ENCODE results near the gene DAPK1.
"Not testable (repeated sequence)": the region's sequence is repeated elsewhere in the genome, so short reads cannot be mapped to it uniquely, and the experiment has no call there.

The DAPK1 gene

GRCh38 chr9:87734106-87734505 is 236.4 kb downstream of the DAPK1 start:
- no peak for DNase-seq (ENCODE audit: low read depth)
- TF ChIP-seq CTCF (IDR thresholded peaks at IDR 0.05; ENCODE audit: insufficient read depth, low read depth, low read length, missing control alignments): no peak
- no peak overlapping the region for H3K4me3 ChIP-seq (ENCODE audit: low read length)

- no peak overlapping the region for H3K4me3 ChIP-seq (ENCODE audit: low read length)
- DNase-seq (ENCODE audit: low read depth): no peak
Observed at GRCh38 chr9:87739546-87739945, 241.9 kb downstream of the DAPK1 start.

GRCh38 chr9:87740209-87740608 is 242.5 kb downstream of the DAPK1 start:
- H3K4me3 ChIP-seq (ENCODE audit: low read length): no peak overlapping the region
- TF ChIP-seq CTCF (IDR thresholded peaks at IDR 0.05; ENCODE audit: insufficient read depth, low read depth, low read length, missing control alignments): no peak
- no peak for DNase-seq (ENCODE audit: low read depth)

More at GRCh38 chr9:87739546-87739945, 241.9 kb downstream of the DAPK1 start:
- no peak for TF ChIP-seq CTCF (IDR thresholded peaks at IDR 0.05; ENCODE audit: insufficient read depth, low read depth, low read length, missing control alignments)

- DNase-seq (ENCODE audit: low read depth): no peak
- no peak for TF ChIP-seq CTCF (IDR thresholded peaks at IDR 0.05; ENCODE audit: insufficient read depth, low read depth, low read length, missing control alignments)
- no peak overlapping the region for H3K4me3 ChIP-seq (ENCODE audit: low read length)
Observed at GRCh38 chr9:87741326-87741725, 243.7 kb downstream of the DAPK1 start.

GRCh38 chr9:87741891-87742290 is 244.2 kb downstream of the DAPK1 start:
- no peak for DNase-seq (ENCODE audit: low read depth)
- no peak for TF ChIP-seq CTCF (IDR thresholded peaks at IDR 0.05; ENCODE audit: insufficient read depth, low read depth, low read length, missing control alignments)
- no peak overlapping the region for H3K4me3 ChIP-seq (ENCODE audit: low read length)

- peak; percentile 96 for DNase-seq (ENCODE audit: low read depth)
- H3K4me3 ChIP-seq (ENCODE audit: low read length): no peak overlapping the region
- TF ChIP-seq CTCF (IDR thresholded peaks at IDR 0.05; ENCODE audit: insufficient read depth, low read depth, low read length, missing control alignments): no peak
Observed at GRCh38 chr9:87742813-87743428, 245.3 kb downstream of the DAPK1 start.

- DNase-seq (ENCODE audit: low read depth); H3K4me3 ChIP-seq (ENCODE audit: low read length): not testable (repeated sequence)
Observed at GRCh38 chr9:87744247-87744646, 246.6 kb downstream of the DAPK1 start.

Data from epithelial cell of esophagus (primary cell).